CD14-positive monocyte (primary cell): Measurements from ENCODE around the gene MXRA7. TPM values are rescaled to one million over a fixed set of nuclear protein-coding genes. Genes with fewer than 3 reads are reported as not detected.

Source experiments
- DNase-seq, 3 donors: peaks; one replicate each; pipeline ENCODE4 v3.0.0-alpha.2; 2011 to 2022
- H2AFZ ChIP-seq: 2 replicates; pipeline ENCODE4 v1.6.0; 2012; ENCODE audit warnings: mild to moderate bottlenecking, low read depth, low read length, inconsistent platforms; ENCODE audit not compliant: insufficient read depth, poor library complexity, severe bottlenecking
- H3K27ac ChIP-seq, 2 donors: 1 replicate in 1 of 2; 2 replicates in 1 of 2; pipeline ENCODE4 v1.5.1; 2012 to 2013; ENCODE audit warnings: low read length in 2 of 2, control low read depth in 1 of 2, inconsistent platforms in 1 of 2, low read depth in 1 of 2, mild to moderate bottlenecking in 1 of 2
- H3K27me3 ChIP-seq, 2 donors: one replicate each; pipeline versions ENCODE4 v1.6.0 to v1.6.1; 2011 to 2013; ENCODE audit warnings: low read length in 2 of 2; ENCODE audit not compliant: control insufficient read depth in 2 of 2, insufficient read depth in 2 of 2
- H3K36me3 ChIP-seq, 2 donors: replicated peaks in 1 of 2; 1 replicate in 1 of 2; 2 replicates in 1 of 2; pipeline versions ENCODE4 v1.5.1 to v1.6.1; 2012 to 2013; ENCODE audit warnings: low read length in 2 of 2, control low read depth in 1 of 2, inconsistent platforms in 1 of 2, mild to moderate bottlenecking in 1 of 2; ENCODE audit not compliant: insufficient read depth in 2 of 2, control insufficient read depth in 1 of 2
- H3K4me1 ChIP-seq, 2 donors: 1 replicate in 1 of 2; 2 replicates in 1 of 2; pipeline versions ENCODE4 v1.5.1 to v1.6.1; 2012 to 2013; ENCODE audit warnings: low read length in 2 of 2, control low read depth in 1 of 2, inconsistent platforms in 1 of 2, mild to moderate bottlenecking in 1 of 2, moderate library complexity in 1 of 2; ENCODE audit not compliant: insufficient read depth in 2 of 2, control insufficient read depth in 1 of 2
- H3K4me2 ChIP-seq: replicated peaks from 2 replicates; pipeline ENCODE3; 2012; ENCODE audit warnings: low read length, moderate library complexity, mild to moderate bottlenecking; ENCODE audit not compliant: poor library complexity, severe bottlenecking; ENCODE audit errors: extremely low read depth
- H3K4me3 ChIP-seq, 3 experiments: fragments of 200-600 bp in 1 of 3; sonication (generic) in 1 of 3; replicated peaks in 1 of 3; 1 replicate in 2 of 3; 2 replicates in 1 of 3; pipeline ENCODE4 v1.5.1; 2011 to 2013; ENCODE audit warnings: low read length in 3 of 3, mild to moderate bottlenecking in 3 of 3, control low read depth in 2 of 3, low read depth in 2 of 3, inconsistent platforms in 1 of 3, moderate library complexity in 1 of 3
- H3K79me2 ChIP-seq: 2 replicates; pipeline ENCODE4 v1.6.0; 2012; ENCODE audit warnings: mild to moderate bottlenecking, control low read depth, inconsistent platforms, low read length, moderate library complexity; ENCODE audit not compliant: insufficient read depth
- H3K9ac ChIP-seq: 2 replicates; pipeline ENCODE4 v1.6.0; 2017; ENCODE audit warnings: low read length, mild to moderate bottlenecking; ENCODE audit not compliant: insufficient read depth, poor library complexity, severe bottlenecking
- H3K9me3 ChIP-seq, 2 donors: replicated peaks in 1 of 2; 1 replicate in 1 of 2; 2 replicates in 1 of 2; pipeline versions ENCODE4 v1.5.1 to v1.6.1; 2012 to 2013; ENCODE audit warnings: low read length in 2 of 2, control low read depth in 1 of 2; ENCODE audit not compliant: control insufficient read depth in 1 of 2, insufficient read depth in 1 of 2
- H4K20me1 ChIP-seq: 2 replicates; pipeline ENCODE4 v1.6.0; 2012; ENCODE audit warnings: mild to moderate bottlenecking, low read length, control low read depth, moderate library complexity; ENCODE audit not compliant: insufficient read depth
- H3K27ac Mint-ChIP-seq, 7 donors: one replicate each; pipeline ENCODE4 v1.8.0; 2020; ENCODE audit warnings: mild to moderate bottlenecking in 7 of 7, mixed read lengths in 7 of 7, moderate library complexity in 6 of 7, inconsistent platforms in 2 of 7
- H3K27me3 Mint-ChIP-seq, 3 donors: one replicate each; pipeline ENCODE4 v1.8.0; 2021 to 2022; ENCODE audit warnings: low read depth in 3 of 3, mild to moderate bottlenecking in 3 of 3, mixed read lengths in 3 of 3, moderate library complexity in 3 of 3, inconsistent platforms in 1 of 3
- H3K36me3 Mint-ChIP-seq, 2 donors: one replicate each; pipeline ENCODE4 v1.8.0; 2020; ENCODE audit warnings: mixed read lengths in 2 of 2, inconsistent platforms in 1 of 2, mild to moderate bottlenecking in 1 of 2
- H3K4me1 Mint-ChIP-seq: one replicate; pipeline ENCODE4 v1.8.0; 2020; ENCODE audit warnings: mild to moderate bottlenecking, mixed read lengths
- H3K4me3 Mint-ChIP-seq, 2 donors: one replicate each; pipeline ENCODE4 v1.8.0; 2020; ENCODE audit warnings: mild to moderate bottlenecking in 2 of 2, mixed read lengths in 2 of 2, moderate library complexity in 1 of 2
- H3K9me3 Mint-ChIP-seq, 7 donors: one replicate each; pipeline ENCODE4 v1.8.0; 2020 to 2022; ENCODE audit warnings: mixed read lengths in 7 of 7, mild to moderate bottlenecking in 6 of 7, moderate library complexity in 6 of 7, inconsistent platforms in 2 of 7
- WGBS: methylation state at CpG from one replicate; pipeline ENCODE4 v1.1.5; 2013; ENCODE audit warnings: missing lambda C conversion rate; ENCODE audit not compliant: insufficient coverage; 5-methylcytosine and 5-hydroxymethylcytosine counted together
- intact Hi-C, 2 donors: fragments of 100-400 bp; cut with micrococcal nuclease; formaldehyde crosslinking; loops; one replicate each; pipeline versions ENCODE4 v1.15.0 to v1.15.1; 2023
- polyA plus RNA-seq, 3 donors: library from polyadenylated mRNA; depleted of rRNA in 1 of 3; unstranded in 2 of 3; stranded (reverse) in 1 of 3; fragments of 300-500 nt in 2 of 3; fragments of >200 nt in 1 of 3; fragmentation: Illumina TruSeq in 2 of 3; gene quantifications; 1 replicate in 2 of 3; 2 replicates in 1 of 3; pipeline ENCODE4 v1.2.3, GENCODE V29; 2012 to 2021
- TF ChIP-seq, protein P1 (sequence below): fragments of 200-600 bp; IDR thresholded peaks from one replicate; pipeline ENCODE4 v1.8.0; 2022; ENCODE audit warnings: antibody characterized with exemption, mild to moderate bottlenecking

MXRA7 gene
- polyA plus RNA-seq, 3 donors: 0.13 to 0.81 (median 0.30) TPM

DNA sequence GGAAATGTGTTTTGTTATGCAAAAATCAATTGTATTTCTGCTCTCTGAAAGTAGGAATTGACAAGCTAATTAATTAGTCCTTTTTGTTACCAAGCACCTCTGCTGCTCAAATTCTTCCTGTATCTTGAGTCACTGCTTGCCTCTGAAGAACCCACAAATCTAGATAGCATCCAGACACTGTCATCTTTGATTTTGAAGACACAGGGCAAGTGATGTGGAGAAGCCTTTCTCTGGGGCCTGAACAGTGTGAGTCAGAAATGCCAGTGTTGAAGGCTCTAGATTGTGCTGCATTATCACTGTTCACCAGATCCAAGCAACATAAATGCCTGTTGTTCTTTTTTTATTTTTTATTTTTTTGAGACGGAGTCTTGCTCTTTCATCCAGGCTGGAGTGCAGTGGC is 56.4 kb downstream of the MXRA7 start:
- peaks cover under 1 to 4% of the 10 kb centered on the region in 2 donors for H3K36me3 Mint-ChIP-seq
- Histone ChIP-seq H2AFZ (no peak overlapping the region), H3K27ac (no peak overlapping the region), H3K4me3 (no peak overlapping the region), H3K4me1 (peaks cover under 1% of the 10 kb centered on the region in 2 donors), H3K9me3 (no peaks in the 10 kb centered on the region), H3K4me2 (no peak overlapping the region), H3K9ac (no peak overlapping the region), H3K79me2 (no peaks in the 10 kb centered on the region), H4K20me1 (no peaks in the 10 kb centered on the region), H3K27me3 (no peaks in the 10 kb centered on the region), H3K36me3 (no peaks in the 10 kb centered on the region)
- no CpG with 5 or more reads among the region's 1 CpG for WGBS
- peaks cover 0 to 5% (median 4%) of the 10 kb centered on the region in 3 donors for H3K27me3 Mint-ChIP-seq
- peaks cover 0 to 13% (median 5%) of the 10 kb centered on the region in 7 donors for H3K9me3 Mint-ChIP-seq
- TF ChIP-seq, protein P1, sequence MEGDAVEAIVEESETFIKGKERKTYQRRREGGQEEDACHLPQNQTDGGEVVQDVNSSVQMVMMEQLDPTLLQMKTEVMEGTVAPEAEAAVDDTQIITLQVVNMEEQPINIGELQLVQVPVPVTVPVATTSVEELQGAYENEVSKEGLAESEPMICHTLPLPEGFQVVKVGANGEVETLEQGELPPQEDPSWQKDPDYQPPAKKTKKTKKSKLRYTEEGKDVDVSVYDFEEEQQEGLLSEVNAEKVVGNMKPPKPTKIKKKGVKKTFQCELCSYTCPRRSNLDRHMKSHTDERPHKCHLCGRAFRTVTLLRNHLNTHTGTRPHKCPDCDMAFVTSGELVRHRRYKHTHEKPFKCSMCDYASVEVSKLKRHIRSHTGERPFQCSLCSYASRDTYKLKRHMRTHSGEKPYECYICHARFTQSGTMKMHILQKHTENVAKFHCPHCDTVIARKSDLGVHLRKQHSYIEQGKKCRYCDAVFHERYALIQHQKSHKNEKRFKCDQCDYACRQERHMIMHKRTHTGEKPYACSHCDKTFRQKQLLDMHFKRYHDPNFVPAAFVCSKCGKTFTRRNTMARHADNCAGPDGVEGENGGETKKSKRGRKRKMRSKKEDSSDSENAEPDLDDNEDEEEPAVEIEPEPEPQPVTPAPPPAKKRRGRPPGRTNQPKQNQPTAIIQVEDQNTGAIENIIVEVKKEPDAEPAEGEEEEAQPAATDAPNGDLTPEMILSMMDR: no peak
- peaks cover 12% of the 10 kb centered on the region for H3K4me1 Mint-ChIP-seq
- no peak overlapping the region for H3K27ac Mint-ChIP-seq
- H3K4me3 Mint-ChIP-seq: no peak overlapping the region
- intact Hi-C loops: no loop called here
- no peak for DNase-seq

DNA sequence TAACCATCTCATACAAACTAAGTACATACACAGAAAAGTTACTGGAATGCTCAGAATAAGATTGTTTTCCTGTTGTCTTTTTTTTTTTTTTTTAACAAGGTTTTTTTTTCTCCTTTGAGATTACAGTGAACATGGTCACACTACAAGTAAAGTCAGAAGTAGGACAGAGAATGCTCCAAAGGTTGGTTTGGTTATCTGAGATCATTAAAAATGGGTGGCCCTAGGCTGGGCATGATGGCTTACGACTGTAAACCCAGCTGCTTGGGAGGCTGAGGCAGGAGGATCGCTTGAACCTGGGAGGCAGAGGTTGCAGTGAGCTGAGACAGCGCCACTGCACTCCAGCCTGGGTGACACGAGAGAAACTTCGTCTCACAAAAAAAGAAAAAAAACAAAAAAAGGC is 60.3 kb downstream of the MXRA7 start:
- no peak overlapping the region for H3K4me3 Mint-ChIP-seq
- WGBS: 96% methylated on average over 2 of the region's 5 CpGs

More for the DNA sequence above, 60.3 kb downstream of the MXRA7 start:
- H3K27ac Mint-ChIP-seq: no peak overlapping the region
- no peaks in the 10 kb centered on the region for H3K4me1 Mint-ChIP-seq
- peaks cover 0 to 3% of the 10 kb centered on the region in 2 donors for H3K9me3 ChIP-seq
- H2AFZ ChIP-seq: no peak overlapping the region
- no peaks in the 10 kb centered on the region for H3K36me3 Mint-ChIP-seq
- no peak for DNase-seq
- H3K27me3 Mint-ChIP-seq: peaks cover 2 to 21% (median 4%) of the 10 kb centered on the region in 3 donors
- H3K27ac ChIP-seq: no peak overlapping the region
- peaks cover 3 to 23% (median 16%) of the 10 kb centered on the region in 7 donors for H3K9me3 Mint-ChIP-seq
- H3K9ac ChIP-seq: no peak overlapping the region
- intact Hi-C loops: no loop called here
- H3K36me3 ChIP-seq: no peaks in the 10 kb centered on the region
- H3K27me3 ChIP-seq: no peaks in the 10 kb centered on the region
- no peaks in the 10 kb centered on the region for H3K79me2 ChIP-seq
- H3K4me3 ChIP-seq: no peak overlapping the region
- no peaks in the 10 kb centered on the region for H4K20me1 ChIP-seq
- TF ChIP-seq, protein P1: no peak
- no peaks in the 10 kb centered on the region for H3K4me1 ChIP-seq
- no peak overlapping the region for H3K4me2 ChIP-seq
